SH-SY5Y (cell line): ENCODE data around the gene DRP2.

Experiments
- GATA2 ChIP-seq: IDR thresholded peaks from 2 replicates; pipeline ENCODE4 v1.6.1; 2011; ENCODE audit warnings: mild to moderate bottlenecking, low read depth, low read length
- GATA3 ChIP-seq: IDR thresholded peaks from 2 replicates; pipeline ENCODE4 v1.6.1; 2011; ENCODE audit warnings: low read depth, mild to moderate bottlenecking, low read length, moderate library complexity

DNA sequence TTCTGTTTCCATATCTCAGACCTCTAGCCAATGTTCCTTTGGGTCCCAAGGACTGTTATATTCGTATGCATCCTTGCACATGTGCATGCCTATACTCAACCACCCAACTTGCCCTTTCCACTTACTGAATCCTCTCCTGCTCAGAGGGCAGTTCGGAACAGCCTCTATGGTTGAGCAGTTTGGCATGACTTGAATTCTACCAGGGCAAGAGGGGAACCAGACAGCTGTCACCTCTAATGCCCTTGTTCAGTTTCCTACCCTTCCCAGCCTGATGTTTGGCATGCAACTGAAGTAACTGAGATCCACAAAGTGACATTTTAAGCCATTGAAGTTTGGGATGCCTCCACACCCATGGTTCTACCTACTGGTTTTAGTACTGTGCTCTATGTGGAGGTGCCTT is 17.5 kb downstream of the DRP2 start:
- TF ChIP-seq GATA2 (no peak), GATA3 (no peak)
